ENCODE data around the gene CAPSL.
"Not testable (repeated sequence)": the region's sequence is repeated elsewhere in the genome, so short reads cannot be mapped to it uniquely, and the experiment has no call there.

Gene CAPSL

DNA sequence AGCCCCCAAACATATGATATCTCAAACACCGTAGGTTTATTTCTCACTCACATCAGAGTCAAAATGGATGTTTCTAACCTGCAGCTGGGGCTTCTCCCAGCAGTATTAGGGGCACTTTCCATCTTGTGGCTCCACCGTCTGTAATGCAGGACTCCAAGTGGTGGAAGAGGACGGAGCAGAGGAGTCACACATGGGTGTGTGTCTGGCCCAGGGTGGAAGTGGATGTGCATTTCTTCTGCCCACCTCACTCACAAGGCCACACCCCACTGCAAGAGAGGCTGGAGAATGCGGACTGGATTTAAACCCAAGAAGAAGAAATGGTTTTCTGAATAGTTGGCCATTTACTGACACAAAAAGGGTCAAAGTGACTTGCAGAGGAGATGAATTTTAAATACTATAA lies 67.8 kb downstream of the CAPSL start:
- DNase-seq: no peak

- no peak for DNase-seq
Observed at GRCh38 chr5:35869685-35870277, 68.6 kb downstream of the CAPSL start.

GRCh38 chr5:35867998-35868397 lies 70.4 kb downstream of the CAPSL start:
- DNase-seq: no peak

- no peak for DNase-seq
Observed at GRCh38 chr5:35863159-35863558, 75.3 kb downstream of the CAPSL start.

GRCh38 chr5:35862126-35862525 lies 76.3 kb downstream of the CAPSL start:
- DNase-seq: no peak

DNA sequence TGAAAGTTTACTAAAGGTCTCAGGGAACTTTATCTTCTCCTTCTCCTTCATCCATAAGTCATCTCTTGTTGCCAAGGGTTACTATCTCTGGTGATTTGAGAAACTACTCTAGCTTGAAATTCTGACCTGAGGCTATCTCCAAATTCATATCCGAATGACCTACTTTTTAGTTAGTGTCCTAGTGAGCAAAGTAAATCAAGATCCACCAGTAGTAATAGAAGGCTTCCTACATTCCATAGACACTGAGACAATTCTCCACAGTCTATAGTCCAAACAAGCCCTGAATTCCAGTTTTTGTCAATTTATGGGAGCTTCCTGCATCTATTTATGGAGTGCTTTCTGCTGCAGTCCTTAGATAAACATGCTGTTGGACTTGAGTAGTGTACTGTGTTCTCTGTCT lies 76.7 kb downstream of the CAPSL start:
- no peak for DNase-seq

- DNase-seq: no peak
Observed at GRCh38 chr5:35860686-35861085, 77.7 kb downstream of the CAPSL start.

- no peak for DNase-seq
Observed at GRCh38 chr5:35859101-35859661, 79.2 kb downstream of the CAPSL start.

GRCh38 chr5:35857606-35858205 lies 80.7 kb downstream of the CAPSL start:
- no peak for DNase-seq

- no peak for DNase-seq
Observed at GRCh38 chr5:35856765-35857351, 81.6 kb downstream of the CAPSL start, which contains the start of gene IL7R. Gene IL7R (plus strand): TSS chr5:35856891. CDS start chr5:35856978, 87 bp downstream.

GRCh38 chr5:35856186-35856764 lies 82.1 kb downstream of the CAPSL start:
- DNase-seq: not testable (repeated sequence)

GRCh38 chr5:35855187-35855586 lies 83.2 kb downstream of the CAPSL start:
- DNase-seq: no peak

All from GF-D8 (cell line).